Prostate gland (tissue), 2 donors: ENCODE measurements around the gene ANGPTL2. TPM values are rescaled to one million over a fixed set of nuclear protein-coding genes. Genes with fewer than 3 reads are reported as not detected.

ENCODE experiments used
- DNase-seq: peaks from one replicate; pipeline ENCODE4 v3.0.0-alpha.2; 2019; ENCODE audit warnings: low spot score
- H3K27ac ChIP-seq, 2 donors: fragments of 200-600 bp; sonication (generic); 2 replicates each; pipeline ENCODE4 v1.5.1; 2017 to 2019
- H3K27me3 ChIP-seq: fragments of 200-600 bp; sonication (generic); replicated peaks from 2 replicates; pipeline ENCODE4 v1.5.1; 2019; ENCODE audit not compliant: insufficient read depth
- H3K36me3 ChIP-seq, 2 donors: fragments of 200-600 bp; sonication (generic); 1 replicate in 1 of 2; 2 replicates in 1 of 2; pipeline versions ENCODE4 v1.5.1 to v1.8.1; 2017 to 2019
- H3K4me1 ChIP-seq: fragments of 200-600 bp; sonication (generic); replicated peaks from 2 replicates; pipeline ENCODE4 v1.5.1; 2019
- H3K4me3 ChIP-seq, 2 donors: fragments of 200-600 bp; sonication (generic); 2 replicates each; pipeline ENCODE4 v1.5.1; 2017 to 2019
- H3K9me3 ChIP-seq: fragments of 200-600 bp; sonication (generic); 2 replicates; pipeline ENCODE4 v1.5.1; 2017
- POLR2A ChIP-seq: fragments of 450-650 bp; IDR thresholded peaks from one replicate; pipeline ENCODE4 v1.6.1; 2016; ENCODE audit warnings: antibody characterized with exemption, mild to moderate bottlenecking
- POLR2AphosphoS5 ChIP-seq: sonication (generic); formaldehyde crosslinking; IDR thresholded peaks from one replicate; pipeline ENCODE4 v1.6.1; 2017; ENCODE audit warnings: antibody characterized with exemption
- WGBS: methylation state at CpG from one replicate; pipeline ENCODE4 v1.1.5; 2018; 5-methylcytosine and 5-hydroxymethylcytosine counted together
- intact Hi-C: fragments of 100-400 bp; cut with DNase I; formaldehyde crosslinking; loops from one replicate; pipeline ENCODE4 v1.14.2; 2022
- total RNA-seq, 2 donors: library from RNA; depleted of rRNA; stranded (reverse); fragments of >200 nt; gene quantifications; one replicate each; pipeline ENCODE4 v1.1.0, GENCODE V29; 2016
- TF ChIP-seq, protein P1 (sequence below), 4 experiments: fragments of 200-600 bp in 2 of 4; fragments of 450-650 bp in 2 of 4; sonication (generic) in 2 of 4; IDR thresholded peaks; 1 replicate in 3 of 4; 2 replicates in 1 of 4; pipeline ENCODE4 v1.5.1; 2016 to 2019; ENCODE audit warnings: antibody characterized with exemption in 4 of 4, mild to moderate bottlenecking in 2 of 4, moderate library complexity in 2 of 4

Gene ANGPTL2
- total RNA-seq, 2 donors from 2014 or later = 17.3 to 43.2 TPM

DNA sequence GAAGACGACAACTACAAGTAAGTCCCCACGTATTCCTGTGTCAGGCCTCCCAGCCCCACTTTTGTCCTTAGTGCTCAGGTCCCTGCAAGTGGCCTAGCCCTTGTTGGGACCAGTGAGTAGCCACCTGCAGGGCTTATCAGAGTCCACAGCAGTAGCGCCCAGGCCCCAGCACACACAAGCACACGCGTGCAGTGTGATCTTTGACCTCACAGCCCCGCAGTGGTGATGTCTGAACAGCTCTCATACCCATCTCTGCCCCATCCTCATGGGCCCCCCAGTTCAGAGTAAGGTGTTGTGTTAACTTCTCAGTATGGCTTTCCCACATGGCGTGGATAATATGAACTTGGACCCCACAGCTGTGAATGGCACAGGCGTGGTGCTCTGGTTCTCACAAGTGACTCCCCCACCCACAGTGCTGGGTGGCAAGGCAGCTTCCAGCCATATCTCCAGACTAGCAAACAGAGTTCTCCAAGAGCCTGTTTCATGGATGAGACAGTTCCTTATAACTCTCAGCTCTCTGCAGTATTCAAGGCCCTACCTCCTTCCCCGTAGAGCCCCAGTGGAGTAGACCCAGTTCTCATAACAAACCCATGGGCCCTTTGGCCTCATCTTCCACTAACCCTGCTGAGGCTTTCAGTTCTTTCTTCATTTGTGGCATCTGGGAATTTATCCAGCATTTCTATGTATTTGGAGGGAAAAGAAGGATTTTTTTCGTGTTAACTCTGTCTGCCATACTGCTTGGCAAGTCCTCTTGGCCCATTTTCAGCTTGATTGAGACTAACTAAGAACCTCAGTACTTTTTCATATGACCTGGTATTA is 46.5 kb upstream of the ANGPTL2 start:
- H3K4me1 ChIP-seq = no peaks in the 10 kb centered on the region
- no peaks in the 10 kb centered on the region for H3K27me3 ChIP-seq
- peak overlapping the region in 1 of 2 donors; percentile 11 for H3K27ac ChIP-seq
- no peak for DNase-seq
- intact Hi-C loops = no loop called here
- 80% methylated on average over 7 of the region's 10 CpGs for WGBS
- H3K4me3 ChIP-seq = no peak overlapping the region
- H3K36me3 ChIP-seq = no peaks in the 10 kb centered on the region
- no peaks in the 10 kb centered on the region for H3K9me3 ChIP-seq
- no peak for TF ChIP-seq POLR2A
- TF ChIP-seq, protein P1, sequence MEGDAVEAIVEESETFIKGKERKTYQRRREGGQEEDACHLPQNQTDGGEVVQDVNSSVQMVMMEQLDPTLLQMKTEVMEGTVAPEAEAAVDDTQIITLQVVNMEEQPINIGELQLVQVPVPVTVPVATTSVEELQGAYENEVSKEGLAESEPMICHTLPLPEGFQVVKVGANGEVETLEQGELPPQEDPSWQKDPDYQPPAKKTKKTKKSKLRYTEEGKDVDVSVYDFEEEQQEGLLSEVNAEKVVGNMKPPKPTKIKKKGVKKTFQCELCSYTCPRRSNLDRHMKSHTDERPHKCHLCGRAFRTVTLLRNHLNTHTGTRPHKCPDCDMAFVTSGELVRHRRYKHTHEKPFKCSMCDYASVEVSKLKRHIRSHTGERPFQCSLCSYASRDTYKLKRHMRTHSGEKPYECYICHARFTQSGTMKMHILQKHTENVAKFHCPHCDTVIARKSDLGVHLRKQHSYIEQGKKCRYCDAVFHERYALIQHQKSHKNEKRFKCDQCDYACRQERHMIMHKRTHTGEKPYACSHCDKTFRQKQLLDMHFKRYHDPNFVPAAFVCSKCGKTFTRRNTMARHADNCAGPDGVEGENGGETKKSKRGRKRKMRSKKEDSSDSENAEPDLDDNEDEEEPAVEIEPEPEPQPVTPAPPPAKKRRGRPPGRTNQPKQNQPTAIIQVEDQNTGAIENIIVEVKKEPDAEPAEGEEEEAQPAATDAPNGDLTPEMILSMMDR (IDR thresholded peaks at IDR 0.05) = no peak
- peak; percentile 9 for TF ChIP-seq POLR2AphosphoS5

DNA sequence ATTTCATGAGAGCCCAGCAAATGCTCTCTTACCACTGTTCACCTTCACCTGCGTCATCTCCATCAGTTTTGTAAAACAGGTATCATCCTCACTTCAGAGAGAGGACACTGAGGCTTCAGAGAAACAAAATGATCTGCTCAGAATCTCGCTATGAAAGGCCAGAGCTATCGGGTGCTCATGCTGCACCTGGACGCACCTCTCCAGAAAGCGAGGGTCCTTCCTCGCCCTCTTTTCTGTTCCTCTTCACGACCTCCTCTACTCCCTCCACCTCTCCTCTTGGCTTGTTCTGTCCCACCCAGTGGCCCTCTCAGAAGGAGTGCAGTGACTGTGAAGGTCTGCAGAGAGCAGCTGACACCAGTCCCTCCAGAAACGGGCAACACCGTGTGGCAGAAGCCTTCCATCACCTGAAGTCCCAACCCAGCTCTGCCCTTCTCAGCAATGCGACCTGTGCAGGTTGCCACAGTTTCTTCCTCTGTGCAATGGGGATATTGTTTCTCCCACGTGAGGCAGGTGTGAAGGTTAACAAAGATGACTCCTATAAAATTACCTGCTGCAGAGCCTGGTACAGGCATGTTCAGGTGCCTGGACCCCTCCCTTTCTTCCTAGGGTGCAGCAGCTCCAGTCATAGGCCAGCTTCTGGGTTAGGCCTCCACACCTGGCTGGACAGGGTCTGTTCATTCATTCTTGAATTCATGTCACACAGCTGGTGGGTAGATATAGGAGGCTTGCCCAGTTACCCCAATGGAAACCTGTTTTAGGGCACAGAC is 45.3 kb upstream of the ANGPTL2 start:
- H3K4me1 ChIP-seq = no peaks in the 10 kb centered on the region
- WGBS = 96% methylated on average over 11 of the region's 11 CpGs
- no peak for DNase-seq
- H3K4me3 ChIP-seq = no peak overlapping the region
- intact Hi-C loops = no loop called here
- no peaks in the 10 kb centered on the region for H3K36me3 ChIP-seq
- H3K27me3 ChIP-seq = no peaks in the 10 kb centered on the region
- TF ChIP-seq POLR2AphosphoS5 (no peak), POLR2A (no peak)
- TF ChIP-seq, protein P1 (IDR thresholded peaks at IDR 0.05) = no peak
- no peak overlapping the region for H3K27ac ChIP-seq
- no peaks in the 10 kb centered on the region for H3K9me3 ChIP-seq

DNA sequence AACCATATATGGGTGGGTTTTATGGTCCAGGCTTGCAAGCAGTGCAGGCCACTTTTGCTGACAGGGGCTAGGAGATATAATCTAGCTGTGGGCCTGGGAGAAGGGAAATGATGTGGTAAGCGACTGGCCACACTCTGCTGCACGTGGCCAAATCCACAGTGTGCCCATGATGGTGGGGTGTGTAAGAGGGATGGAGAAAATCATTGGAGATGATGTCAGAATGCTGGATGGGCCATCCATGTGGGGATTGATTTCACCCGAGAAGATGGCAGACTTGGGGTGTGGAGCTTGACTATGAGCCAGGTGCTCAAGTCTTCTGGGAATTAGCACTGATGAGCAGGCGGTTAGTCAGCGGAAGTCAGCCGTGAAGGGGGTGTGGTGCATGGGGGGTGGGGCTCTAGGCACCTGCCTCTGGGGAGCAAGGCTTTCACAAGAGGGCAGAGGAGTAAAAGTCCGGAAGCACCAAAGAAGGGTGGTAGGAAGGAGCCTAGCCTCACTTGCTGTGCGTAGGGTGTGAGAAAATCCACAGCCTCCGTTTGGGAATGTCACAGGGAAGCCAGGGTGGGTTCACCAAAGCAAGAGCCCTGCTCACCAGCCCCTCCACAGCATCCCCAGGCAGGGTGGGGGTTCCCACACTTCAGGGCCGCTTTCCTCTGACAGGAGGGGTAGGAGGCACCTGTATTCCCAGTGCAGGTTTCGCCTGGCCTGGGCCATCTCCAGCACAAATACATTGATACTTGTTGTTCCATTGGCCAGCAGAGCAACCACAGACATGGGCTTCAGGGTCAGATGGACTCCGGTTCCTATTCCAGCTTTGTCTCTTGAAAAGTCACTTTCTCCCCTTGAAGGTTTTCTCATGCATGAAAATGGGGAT is 44.5 kb upstream of the ANGPTL2 start:
- WGBS = 91% methylated on average over 12 of the region's 12 CpGs
- intact Hi-C loops = no loop called here
- TF ChIP-seq POLR2AphosphoS5 (no peak), POLR2A (no peak)
- TF ChIP-seq, protein P1 (IDR thresholded peaks at IDR 0.05) = no peak

DNA sequence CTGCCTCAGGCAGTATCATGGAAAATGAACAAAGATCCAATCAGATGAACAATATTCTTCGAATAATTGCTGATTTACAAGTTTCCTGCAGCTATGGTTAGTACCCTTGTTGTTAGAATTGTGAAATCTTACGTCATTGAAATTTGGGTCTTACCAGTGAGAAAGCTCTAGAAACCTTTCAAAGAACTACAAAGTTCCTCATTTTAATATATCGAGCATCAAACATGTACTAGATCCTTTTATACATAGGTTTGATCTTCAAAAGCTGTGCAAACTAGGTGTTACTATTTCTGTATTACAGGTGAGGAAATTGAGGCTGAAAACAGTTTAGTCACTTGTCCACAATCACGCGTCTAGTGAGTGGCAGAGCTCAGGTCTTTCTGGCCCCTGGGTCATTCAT is 43.7 kb upstream of the ANGPTL2 start:
- 83% methylated on average over 5 of the region's 5 CpGs for WGBS
- DNase-seq = no peak
- no peaks in the 10 kb centered on the region for H3K27me3 ChIP-seq
- TF ChIP-seq POLR2A (no peak), POLR2AphosphoS5 (no peak)
- TF ChIP-seq, protein P1 (IDR thresholded peaks at IDR 0.05) = no peak
- no peaks in the 10 kb centered on the region for H3K4me1 ChIP-seq
- H3K27ac ChIP-seq = no peak overlapping the region
- intact Hi-C loops = no loop called here
- H3K36me3 ChIP-seq = no peaks in the 10 kb centered on the region
- H3K9me3 ChIP-seq = no peaks in the 10 kb centered on the region
- H3K4me3 ChIP-seq = no peak overlapping the region

More for the DNA sequence above, 44.5 kb upstream of the ANGPTL2 start:
- Histone ChIP-seq H3K4me1 (no peaks in the 10 kb centered on the region), H3K27ac (no peak overlapping the region), H3K4me3 (no peak overlapping the region), H3K27me3 (no peaks in the 10 kb centered on the region), H3K36me3 (no peaks in the 10 kb centered on the region), H3K9me3 (no peaks in the 10 kb centered on the region)
- no peak for DNase-seq
